SIG-M5 treated with dmso at 0.1 percent for 504 hours (cell line): ENCODE results near the gene FASLG.
"Not testable (repeated sequence)": the region's sequence is repeated elsewhere in the genome, so short reads cannot be mapped to it uniquely, and the experiment has no call there.

Experiments
- DNase-seq: peaks from one replicate; lab custom pipeline; 2025; ENCODE audit not compliant: unreplicated experiment; lab: John Stamatoyannopoulos, UW

FASLG gene, protein sequence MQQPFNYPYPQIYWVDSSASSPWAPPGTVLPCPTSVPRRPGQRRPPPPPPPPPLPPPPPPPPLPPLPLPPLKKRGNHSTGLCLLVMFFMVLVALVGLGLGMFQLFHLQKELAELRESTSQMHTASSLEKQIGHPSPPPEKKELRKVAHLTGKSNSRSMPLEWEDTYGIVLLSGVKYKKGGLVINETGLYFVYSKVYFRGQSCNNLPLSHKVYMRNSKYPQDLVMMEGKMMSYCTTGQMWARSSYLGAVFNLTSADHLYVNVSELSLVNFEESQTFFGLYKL

DNA sequence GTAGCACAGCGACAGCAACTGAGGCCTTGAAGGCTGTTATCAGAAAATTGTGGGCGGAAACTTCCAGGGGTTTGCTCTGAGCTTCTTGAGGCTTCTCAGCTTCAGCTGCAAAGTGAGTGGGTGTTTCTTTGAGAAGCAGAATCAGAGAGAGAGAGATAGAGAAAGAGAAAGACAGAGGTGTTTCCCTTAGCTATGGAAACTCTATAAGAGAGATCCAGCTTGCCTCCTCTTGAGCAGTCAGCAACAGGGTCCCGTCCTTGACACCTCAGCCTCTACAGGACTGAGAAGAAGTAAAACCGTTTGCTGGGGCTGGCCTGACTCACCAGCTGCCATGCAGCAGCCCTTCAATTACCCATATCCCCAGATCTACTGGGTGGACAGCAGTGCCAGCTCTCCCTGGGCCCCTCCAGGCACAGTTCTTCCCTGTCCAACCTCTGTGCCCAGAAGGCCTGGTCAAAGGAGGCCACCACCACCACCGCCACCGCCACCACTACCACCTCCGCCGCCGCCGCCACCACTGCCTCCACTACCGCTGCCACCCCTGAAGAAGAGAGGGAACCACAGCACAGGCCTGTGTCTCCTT is at the start of gene FASLG:
TSS of gene FASLG (plus strand) at position 233 of the 583 bp plus-strand sequence. CDS start at position 332, 99 bp downstream.
- DNase-seq, result no peak

DNA sequence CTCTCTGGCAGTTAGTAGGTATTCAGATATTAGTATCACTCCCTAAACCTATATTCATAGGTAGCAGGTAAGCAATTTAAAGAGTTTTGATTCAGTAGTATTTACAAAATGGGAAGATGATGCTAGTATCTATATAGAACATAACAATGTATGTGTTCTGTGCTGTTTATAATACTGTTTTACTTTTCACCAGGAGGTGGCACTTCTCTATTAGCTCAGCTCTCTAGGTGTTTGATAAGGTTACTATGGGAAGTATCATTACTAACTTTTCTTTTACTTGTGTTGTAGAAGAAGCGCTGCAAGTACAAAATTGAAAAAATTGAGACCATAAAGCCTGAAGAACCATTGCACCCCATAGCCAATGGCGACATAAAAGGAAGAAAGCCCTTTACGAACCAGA is 49.4 kb upstream of the FASLG start:
- DNase-seq, result peak; percentile 37

DNA sequence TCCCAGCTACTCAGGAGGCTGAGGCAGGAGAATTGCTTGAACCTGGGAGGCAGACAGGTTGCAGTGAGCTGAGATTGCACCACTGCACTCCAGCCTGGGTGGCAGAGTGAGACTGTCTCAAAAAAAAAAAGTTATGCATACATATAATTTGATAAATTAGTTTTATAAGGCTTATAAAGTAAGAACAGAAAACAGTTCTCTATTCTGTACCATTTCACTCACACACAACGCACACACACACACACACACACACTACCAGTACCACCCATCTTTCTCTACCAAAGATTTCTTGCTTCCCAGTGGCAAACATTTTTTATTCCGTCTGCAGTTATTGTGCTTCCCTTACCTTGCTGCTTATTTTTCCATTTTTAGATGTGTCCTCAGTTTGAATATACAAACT is 46.4 kb upstream of the FASLG start:
- no peak for DNase-seq

DNA sequence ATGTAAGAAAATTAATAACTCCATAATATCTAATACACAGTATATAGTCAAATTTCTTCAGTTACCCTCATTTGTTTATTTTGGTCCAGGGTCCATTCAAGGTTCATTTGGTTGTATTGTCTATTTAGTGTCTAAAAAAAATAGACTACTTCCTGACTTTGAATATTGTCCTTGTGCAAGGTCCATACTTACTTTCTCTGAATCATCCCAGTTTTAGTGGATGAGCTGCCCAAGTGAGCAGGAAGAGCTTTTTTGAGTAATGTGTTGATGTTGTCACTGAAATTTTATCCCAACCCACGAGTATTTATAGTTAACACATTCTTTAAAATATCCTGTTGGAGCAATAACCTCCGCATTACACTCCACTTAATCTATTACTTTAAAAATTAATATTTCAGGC is 45.6 kb upstream of the FASLG start:
- no peak for DNase-seq

DNA sequence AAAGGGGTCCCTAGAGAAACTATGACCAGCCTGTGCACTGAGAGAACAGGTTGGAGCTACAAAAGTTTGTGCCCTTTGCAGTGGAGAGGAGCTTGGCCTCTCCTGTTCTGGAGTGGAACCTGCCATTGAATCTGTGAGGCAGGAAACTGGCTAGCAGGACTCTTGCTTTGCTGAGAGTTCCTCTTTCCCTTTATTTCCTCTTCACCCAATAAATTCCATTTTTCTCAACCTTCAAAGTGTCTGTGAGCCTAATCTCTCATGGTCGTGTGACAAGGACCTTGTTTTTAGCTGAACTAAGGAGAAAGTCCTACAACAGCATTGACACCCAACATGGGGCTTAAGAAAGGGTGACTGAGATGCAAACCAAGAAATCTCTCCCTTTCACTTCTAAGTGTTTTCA is 42.7 kb upstream of the FASLG start:
- DNase-seq, result no peak

DNA sequence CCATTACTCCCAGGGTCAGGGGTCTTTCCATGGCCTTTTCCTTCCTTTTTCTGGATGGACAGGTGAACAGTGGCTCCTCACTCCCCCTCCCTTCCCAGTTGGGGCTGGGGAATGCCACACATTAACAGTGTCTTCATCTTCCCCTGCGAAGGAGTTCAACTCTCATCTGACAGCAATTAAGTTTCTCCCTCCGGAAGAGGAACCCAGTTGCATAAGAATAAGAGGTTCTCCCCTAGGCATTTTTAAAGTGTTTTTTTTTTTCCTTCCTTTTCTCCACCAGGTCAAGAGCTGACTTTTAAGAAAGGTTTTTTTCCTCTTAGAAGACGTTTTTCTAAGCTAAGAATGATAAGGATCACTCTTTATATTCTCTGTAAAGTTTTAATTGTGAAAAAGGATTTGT is 42.3 kb upstream of the FASLG start:
- peak; percentile 45 for DNase-seq

DNA sequence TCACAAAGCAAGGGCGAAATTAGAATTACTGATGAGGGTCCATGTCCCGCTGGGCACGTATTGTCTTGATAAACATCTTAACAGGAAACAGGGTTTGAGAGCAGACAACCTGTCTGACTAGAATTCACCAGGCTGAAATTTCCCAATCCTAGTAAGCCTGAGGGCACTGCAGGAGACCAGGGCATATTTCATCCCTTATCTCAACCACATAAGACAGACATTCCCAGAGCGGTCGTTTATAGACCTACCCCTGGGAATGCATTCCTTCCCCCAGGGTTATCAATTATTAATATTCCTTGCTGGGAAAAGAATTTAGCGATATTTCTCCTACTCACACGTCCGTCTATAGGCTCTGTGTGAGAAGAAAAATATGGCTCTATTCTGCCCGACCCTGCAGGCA is 38.3 kb upstream of the FASLG start:
- not testable (repeated sequence) for DNase-seq

DNA sequence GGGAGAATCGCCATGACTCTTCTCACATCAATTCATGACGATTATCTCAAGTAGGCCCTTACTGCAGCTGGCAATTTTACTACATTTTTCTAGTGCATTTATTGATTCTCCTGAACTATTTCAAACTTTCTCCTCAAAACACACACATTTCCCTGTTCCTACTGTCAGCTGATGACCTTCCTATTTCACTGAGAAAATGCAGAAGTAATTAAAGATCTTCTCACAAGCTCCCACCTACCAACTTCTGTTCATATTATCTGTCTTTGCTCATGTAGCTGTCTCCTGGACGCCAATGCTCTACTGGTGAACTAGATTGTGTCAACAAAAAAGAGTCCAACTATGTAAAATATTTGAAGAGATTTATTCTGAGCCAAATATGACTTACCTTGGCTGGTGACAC is 36.4 kb upstream of the FASLG start:
- no peak for DNase-seq

DNA sequence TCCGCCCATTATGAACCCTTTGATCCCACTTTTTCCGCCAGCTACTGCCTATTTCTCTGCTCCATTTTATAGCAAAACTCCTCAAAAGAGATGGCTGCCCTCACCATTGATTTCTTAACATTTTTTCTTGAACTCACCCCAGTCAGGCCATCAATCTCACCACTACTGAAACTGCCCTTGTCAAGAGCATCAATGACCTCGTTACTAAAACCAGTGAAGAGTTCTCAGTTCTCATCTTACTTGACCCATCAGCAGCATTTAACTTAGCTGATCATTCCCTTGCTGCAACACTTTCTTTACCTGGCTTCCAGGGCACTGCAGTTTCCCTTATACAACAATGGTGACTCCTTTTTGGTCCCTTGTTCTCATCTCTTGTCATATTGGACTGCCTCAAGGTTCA is 35.2 kb upstream of the FASLG start:
- no peak for DNase-seq

DNA sequence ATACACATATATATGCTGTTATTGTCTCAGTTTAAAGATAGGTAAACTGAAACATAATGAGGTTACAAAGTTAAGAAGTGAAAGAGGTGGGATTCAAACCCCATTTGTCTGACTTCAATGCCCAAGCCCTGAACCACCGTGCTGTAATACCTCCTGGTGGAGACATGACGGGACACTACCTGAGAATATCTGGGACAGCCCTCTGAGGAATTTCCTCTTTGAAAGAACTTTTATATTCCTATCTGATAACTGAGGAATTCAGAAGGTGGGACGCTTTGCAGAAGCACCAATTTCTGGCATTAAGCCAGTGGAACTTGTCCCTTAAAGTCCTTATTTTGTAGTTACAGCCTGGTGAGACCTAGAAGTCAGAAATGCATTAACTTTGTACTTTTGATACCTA is 32.1 kb upstream of the FASLG start:
- no peak for DNase-seq

DNA sequence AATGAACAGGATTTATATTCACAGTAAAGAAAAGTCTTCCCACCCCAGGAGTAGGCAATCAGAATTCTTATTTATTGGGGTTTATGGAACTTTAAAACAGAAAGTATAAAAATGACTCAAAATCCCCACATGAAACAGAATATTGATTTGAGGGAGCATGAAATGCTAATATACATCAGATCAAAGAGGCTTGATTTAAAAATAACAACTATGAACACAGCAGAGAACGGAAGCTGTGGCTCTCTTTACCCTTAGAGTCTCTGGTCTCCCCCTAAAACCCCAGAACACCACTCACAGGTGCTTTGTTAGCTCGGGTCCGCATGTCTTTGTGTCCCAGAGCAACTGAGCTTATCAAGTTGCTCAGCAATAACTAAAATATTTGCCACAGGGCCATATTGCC is 31.2 kb upstream of the FASLG start:
- no peak for DNase-seq

DNA sequence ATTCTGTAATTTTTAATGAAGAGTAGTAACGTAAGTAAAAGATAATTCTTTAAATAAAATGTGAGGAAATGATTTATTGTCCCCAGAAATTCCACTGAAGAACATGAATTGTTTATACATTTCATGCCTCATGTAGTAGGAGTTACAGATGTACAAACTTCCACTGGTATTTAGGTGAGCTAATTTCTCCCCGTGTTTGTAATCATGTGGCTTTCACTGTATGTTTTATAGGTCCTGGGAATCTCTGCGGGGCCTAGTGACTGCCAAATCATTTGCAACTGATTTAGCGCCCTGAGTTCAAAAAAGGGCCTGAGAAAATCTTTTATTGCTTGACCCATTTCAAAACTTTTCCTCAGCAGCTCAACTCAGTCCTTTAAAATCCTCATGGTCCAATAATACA is 30.5 kb upstream of the FASLG start:
- DNase-seq, result no peak

DNA sequence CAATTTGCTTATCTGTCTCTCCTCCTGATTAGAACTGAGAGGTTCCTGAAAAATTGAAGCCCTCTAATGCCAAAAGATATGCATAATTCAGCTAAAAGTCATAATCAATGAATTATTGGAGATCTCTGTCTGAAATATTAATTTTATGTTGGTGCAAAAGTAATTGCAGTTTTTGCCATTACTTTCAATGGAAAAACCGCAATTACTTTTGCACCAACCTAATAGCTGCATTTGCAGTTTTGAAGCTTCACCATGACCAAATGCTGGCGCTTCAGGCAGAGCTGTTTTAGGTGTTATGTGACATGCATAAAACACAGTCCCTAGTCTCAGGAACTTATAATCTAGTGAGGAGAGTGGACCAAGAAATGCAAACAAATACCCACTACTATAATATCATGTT is 29.7 kb upstream of the FASLG start:
- no peak for DNase-seq

DNA sequence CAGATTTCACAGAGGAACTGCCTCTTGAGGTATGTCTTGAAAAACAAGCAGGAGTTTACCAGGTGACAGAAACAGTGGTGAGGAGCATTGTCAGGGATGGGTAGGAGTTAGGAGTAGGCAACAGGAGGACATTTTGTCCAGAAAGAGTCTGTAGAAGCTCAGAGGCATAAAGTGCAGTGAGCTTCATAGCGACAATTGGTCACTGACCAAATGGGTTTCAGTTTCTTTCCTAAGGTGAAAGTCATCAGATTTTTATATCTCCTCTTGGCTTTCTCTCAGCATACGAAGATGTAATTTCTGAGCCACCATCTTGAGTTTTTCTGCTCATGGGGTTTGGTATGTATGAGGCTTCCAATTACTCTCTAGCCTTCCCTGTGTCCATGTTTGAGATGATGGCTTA is 29.3 kb upstream of the FASLG start:
- DNase-seq, result no peak

DNA sequence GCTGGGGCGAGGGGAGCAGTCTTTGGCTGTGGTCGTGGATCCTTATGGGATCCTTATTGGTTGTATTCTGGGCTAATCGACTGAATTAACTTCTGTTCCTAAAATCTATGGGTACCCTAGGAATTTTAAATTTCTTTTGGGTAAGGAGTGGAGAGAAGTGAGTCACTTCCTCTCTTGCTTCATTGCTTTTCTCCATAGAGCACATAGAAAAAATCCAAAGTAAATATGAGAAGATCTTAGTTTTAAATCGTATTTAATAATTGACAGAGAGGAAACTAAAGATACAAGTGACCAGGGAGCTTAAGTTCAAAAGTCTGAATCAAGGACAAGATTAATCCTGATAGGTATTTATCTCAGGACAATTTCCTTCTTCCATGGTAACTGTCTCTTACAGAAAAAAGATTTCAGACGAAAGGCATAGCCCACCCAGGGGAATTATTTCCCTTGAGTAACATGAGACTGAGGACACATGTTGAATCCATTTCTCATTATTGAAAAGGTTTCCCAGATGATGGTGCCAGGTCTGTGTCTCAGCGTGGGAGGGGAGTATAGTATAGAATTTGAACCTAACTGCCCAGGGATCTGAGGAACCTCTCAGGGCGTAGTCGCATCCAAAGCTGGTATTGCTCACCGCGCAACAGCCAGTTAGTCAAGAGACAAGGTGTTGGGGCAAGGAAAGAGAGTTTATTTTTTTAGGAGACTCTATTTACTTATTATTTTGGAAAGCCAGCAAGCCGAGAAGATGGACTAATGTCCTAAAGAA is 28.7 kb upstream of the FASLG start:
- no peak for DNase-seq

DNA sequence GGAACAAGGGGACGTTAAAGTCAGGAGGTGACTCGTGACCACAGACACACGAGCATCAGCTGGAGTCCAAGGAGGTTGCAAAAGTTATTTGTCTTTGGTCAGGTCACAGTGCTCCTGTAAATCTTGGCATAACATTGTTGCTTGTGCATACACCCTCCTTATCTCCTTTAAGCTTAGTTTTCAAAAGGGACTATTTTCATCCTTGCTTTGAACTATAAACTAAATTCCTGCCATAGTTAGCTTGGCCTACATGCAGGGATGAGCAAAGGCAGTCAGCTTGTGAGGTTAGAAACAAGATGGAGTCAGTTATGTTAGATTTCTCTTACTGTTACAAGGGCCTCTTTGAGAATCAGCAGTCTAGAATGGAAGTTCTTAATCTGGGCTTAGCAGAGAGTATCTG is 28.0 kb upstream of the FASLG start:
- no peak for DNase-seq

DNA sequence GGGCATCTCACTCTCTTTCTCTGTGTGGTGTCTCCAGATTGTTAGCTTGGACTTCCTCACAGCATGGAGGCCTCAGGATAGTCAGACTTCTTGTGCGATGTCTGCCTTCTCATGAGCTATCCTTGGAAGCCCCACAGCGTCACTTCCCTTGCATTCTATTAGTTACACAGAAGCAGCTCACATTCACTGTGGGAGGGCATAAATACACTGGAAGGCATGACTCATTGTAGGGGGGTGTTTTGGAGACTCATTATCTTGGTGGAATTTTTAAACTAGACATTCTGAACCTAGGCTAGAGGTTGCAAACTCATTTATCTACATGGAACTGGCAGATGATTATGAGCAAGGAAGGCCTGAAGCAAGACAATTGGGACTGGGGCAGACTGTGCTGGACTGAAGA is 21.4 kb upstream of the FASLG start:
- DNase-seq, result no peak

DNA sequence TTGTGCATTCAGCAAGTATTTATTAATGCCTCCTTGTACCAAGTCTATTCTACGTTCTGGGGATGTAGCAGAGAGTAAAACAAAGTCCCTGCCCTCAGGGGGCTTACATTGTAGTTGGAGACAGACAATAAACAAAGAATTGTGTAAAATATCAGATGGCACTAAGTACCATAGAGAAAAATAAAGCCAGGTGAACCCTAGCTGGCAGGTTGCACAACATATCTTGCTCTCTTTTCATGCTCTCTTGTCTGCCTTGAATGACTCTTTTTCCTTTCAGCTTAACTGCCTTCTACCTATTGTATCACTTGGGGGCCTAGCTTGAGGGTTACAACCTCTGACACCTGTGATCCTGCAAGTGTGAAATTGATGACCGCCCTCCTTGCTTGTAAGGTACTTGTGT is 20.7 kb upstream of the FASLG start:
- no peak for DNase-seq

DNA sequence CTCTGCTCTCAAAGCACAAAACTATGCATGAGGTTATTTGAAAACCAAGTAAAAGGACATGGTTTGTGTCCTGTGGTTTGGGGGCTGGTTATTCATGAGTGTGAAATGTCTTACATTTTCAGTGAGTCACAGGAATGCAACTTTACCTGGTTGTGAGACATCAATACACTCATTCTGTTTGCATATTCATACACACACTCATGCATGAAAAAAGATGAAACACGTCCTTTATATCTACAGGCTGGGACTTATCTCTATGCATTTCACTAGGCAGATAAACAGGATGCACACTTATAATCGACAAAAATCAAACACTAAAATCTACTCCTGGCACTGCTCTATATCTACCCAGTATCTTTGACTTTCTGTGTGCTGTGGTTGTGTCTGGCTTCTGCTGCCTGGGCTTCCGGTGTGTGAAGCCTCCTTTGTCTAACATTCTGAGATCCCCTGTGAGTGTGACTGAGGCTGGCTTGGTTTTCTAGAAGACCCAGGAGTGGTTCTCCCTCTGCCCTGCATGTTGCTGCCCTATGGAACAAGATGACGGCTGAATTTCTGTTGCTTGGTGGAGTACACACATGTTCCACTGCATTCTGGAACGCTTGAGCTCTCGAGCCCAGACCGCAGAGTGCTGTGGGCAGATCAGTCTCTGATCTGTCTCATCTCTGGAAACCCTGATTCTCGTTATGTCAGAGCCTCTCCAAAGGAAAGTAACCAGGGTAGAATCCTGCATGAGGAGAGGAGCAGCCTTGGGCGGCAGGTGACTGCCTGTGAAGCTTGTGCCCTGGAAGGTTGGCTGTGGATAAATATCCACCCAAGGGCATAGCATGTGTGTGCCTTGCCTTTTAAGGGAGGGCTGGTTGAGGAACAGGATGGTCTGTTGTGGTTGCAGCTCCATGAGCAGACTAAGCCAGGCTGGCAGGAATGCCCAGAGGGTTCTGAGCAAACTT is 19.7 kb upstream of the FASLG start:
- no peak for DNase-seq

DNA sequence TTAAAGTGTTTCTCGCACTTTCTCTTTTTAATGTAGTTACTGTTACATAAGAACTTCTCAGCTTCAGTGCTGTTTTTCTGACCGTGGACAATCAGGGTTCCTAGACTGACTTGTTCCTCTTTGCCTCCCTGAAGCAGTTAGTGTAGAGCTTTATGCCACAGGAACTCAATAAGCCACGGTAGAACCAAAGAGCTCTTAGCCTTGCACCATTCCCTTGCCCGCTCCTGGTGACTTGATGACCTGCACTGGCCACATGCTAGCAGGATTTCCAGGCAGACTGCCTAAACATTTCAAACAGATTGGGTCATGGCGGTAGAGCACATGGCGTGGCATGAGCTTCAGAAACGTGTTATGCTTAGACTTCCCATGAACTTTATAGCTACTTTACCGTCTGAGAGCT is 18.8 kb upstream of the FASLG start:
- DNase-seq, result peak; percentile 12

DNA sequence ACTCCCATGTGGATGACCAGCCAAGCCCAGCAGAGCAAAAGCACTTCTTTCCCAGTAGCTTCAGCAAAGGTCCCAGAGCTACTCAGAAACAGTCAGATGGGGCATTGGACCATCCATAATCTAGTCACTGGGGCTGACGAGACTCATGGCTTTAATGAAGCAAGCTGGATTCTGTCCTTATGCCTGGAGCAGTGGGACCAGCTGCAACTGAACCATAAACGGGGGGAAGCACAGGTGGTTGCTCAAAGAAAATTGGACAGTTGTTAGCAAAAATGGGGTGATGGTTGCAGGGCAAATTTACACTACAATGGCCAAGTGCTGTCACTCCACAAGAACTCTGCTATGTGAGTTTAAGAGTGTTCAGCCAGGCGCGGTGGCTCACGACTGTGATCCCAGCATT is 17.4 kb upstream of the FASLG start:
- no peak for DNase-seq
